Liver (tissue), 9 donors: ENCODE measurements around the gene WDR77. TPM values are rescaled to one million over a fixed set of nuclear protein-coding genes. Genes with fewer than 3 reads are reported as not detected.

ENCODE experiments used
- DNase-seq: peaks from one replicate; pipeline ENCODE4 v3.0.0-alpha.2; 2017; ENCODE audit warnings: low spot score
- H3K27ac ChIP-seq, 2 donors: one replicate each; pipeline ENCODE4 v1.7.0; 2013; ENCODE audit warnings: inconsistent platforms in 2 of 2, low read length in 2 of 2, control low read depth in 1 of 2, low read depth in 1 of 2, mild to moderate bottlenecking in 1 of 2
- H3K27me3 ChIP-seq, 4 donors: one replicate each; pipeline versions ENCODE4 v1.6.1 to v1.7.0; 2013; ENCODE audit warnings: low read length in 3 of 4, inconsistent platforms in 1 of 4, mild to moderate bottlenecking in 1 of 4, moderate library complexity in 1 of 4; ENCODE audit not compliant: control insufficient read depth in 4 of 4, insufficient read depth in 4 of 4
- H3K36me3 ChIP-seq, 4 donors: one replicate each; pipeline versions ENCODE4 v1.6.1 to v1.7.0; 2013; ENCODE audit warnings: low read length in 3 of 4, mild to moderate bottlenecking in 3 of 4, low read depth in 1 of 4, moderate library complexity in 1 of 4; ENCODE audit not compliant: control insufficient read depth in 4 of 4, insufficient read depth in 3 of 4
- H3K4me1 ChIP-seq, 4 donors: one replicate each; pipeline versions ENCODE4 v1.6.1 to v1.7.0; 2013; ENCODE audit warnings: low read length in 3 of 4, mild to moderate bottlenecking in 3 of 4, moderate library complexity in 1 of 4; ENCODE audit not compliant: control insufficient read depth in 4 of 4, insufficient read depth in 4 of 4
- H3K4me3 ChIP-seq, 3 donors: one replicate each; pipeline versions ENCODE4 v1.6.1 to v1.7.0; 2013; ENCODE audit warnings: low read length in 3 of 3, control low read depth in 1 of 3, low read depth in 1 of 3, mild to moderate bottlenecking in 1 of 3
- H3K9ac ChIP-seq, 2 donors: one replicate each; pipeline ENCODE4 v1.7.0; 2013; ENCODE audit warnings: low read length in 2 of 2, mild to moderate bottlenecking in 2 of 2, moderate library complexity in 2 of 2, control low read depth in 1 of 2, low read depth in 1 of 2
- H3K9me3 ChIP-seq, 4 donors: one replicate each; pipeline versions ENCODE4 v1.6.1 to v1.7.0; 2013; ENCODE audit warnings: low read length in 3 of 4; ENCODE audit not compliant: control insufficient read depth in 4 of 4
- EGR1 ChIP-seq, 2 donors: IDR thresholded peaks; 2 replicates each; pipeline ENCODE4 v1.6.1; 2016 to 2018; ENCODE audit warnings: antibody characterized with exemption in 2 of 2, low read depth in 2 of 2
- FOXA1 ChIP-seq: IDR thresholded peaks from 2 replicates; pipeline ENCODE4 v1.6.1; 2016; ENCODE audit warnings: antibody characterized with exemption
- FOXA2 ChIP-seq: IDR thresholded peaks from 2 replicates; pipeline ENCODE4 v1.6.1; 2016; ENCODE audit warnings: antibody characterized with exemption
- GABPA ChIP-seq, 2 donors: IDR thresholded peaks in 1 of 2; conservative IDR thresholded peaks in 1 of 2; 2 replicates each; pipeline ENCODE4 v1.6.1; 2016; ENCODE audit warnings: antibody characterized with exemption in 2 of 2, mild to moderate bottlenecking in 1 of 2, moderate library complexity in 1 of 2
- HNF4A ChIP-seq, 2 donors: conservative IDR thresholded peaks; 2 replicates each; pipeline ENCODE4 v1.6.1; 2016; ENCODE audit warnings: antibody characterized with exemption in 2 of 2, mild to moderate bottlenecking in 2 of 2
- HNF4G ChIP-seq: IDR thresholded peaks from 2 replicates; pipeline ENCODE4 v1.6.1; 2016; ENCODE audit warnings: antibody characterized with exemption
- JUND ChIP-seq, 2 donors: IDR thresholded peaks; 2 replicates each; pipeline ENCODE4 v1.6.1; 2016; ENCODE audit warnings: antibody characterized with exemption in 2 of 2
- NR2F2 ChIP-seq: IDR thresholded peaks from 2 replicates; pipeline ENCODE4 v1.6.1; 2016; ENCODE audit warnings: antibody characterized with exemption
- RAD21 ChIP-seq, 2 donors: IDR thresholded peaks; 2 replicates each; pipeline ENCODE4 v1.6.1; 2016; ENCODE audit warnings: antibody characterized with exemption in 2 of 2, mild to moderate bottlenecking in 2 of 2
- RXRA ChIP-seq, 2 donors: IDR thresholded peaks; 2 replicates each; pipeline ENCODE4 v1.6.1; 2017 to 2018; ENCODE audit warnings: antibody characterized with exemption in 2 of 2, mild to moderate bottlenecking in 1 of 2
- SP1 ChIP-seq: IDR thresholded peaks from 2 replicates; pipeline ENCODE4 v1.6.1; 2018; ENCODE audit warnings: antibody characterized with exemption, mild to moderate bottlenecking
- TAF1 ChIP-seq: conservative IDR thresholded peaks from 2 replicates; pipeline ENCODE4 v1.6.1; 2016; ENCODE audit warnings: antibody characterized with exemption, mild to moderate bottlenecking
- WGBS: extraction: QIAGEN DNeasy Blood & Tissue Kit; methylation state at CpG from one replicate; pipeline ENCODE4 v1.1.7; 2013; 5-methylcytosine and 5-hydroxymethylcytosine counted together
- polyA plus RNA-seq, 2 donors: library from polyadenylated mRNA; stranded (reverse) in 1 of 2; unstranded in 1 of 2; fragments of 200-250 nt in 1 of 2; fragments of >200 nt in 1 of 2; fragmentation: Nextera tagmentation in 1 of 2; extraction: Ambion mirVana in 1 of 2; gene quantifications; one replicate each; pipeline versions ENCODE4 v1.2.1 to v1.2.3, GENCODE V29; 2013 to 2015
- total RNA-seq, 2 donors: library from RNA; depleted of rRNA; stranded (reverse); fragments of >200 nt; gene quantifications; one replicate each; pipeline ENCODE4 v1.2.3, GENCODE V29; 2014
- TF ChIP-seq, protein P1 (sequence below): IDR thresholded peaks from 2 replicates; pipeline ENCODE4 v1.6.1; 2016; ENCODE audit warnings: antibody characterized with exemption
- TF ChIP-seq, protein P2 (sequence below): IDR thresholded peaks from 2 replicates; pipeline ENCODE4 v1.6.1; 2016; ENCODE audit warnings: antibody characterized with exemption
- TF ChIP-seq, protein P3 (sequence below): fragments of 150-350 bp; IDR thresholded peaks from 2 replicates; pipeline ENCODE4 v1.5.1; 2017; ENCODE audit warnings: improper control_type of control experiment, low read depth, low read length; ENCODE audit not compliant: missing input control
- TF ChIP-seq, protein P4 (sequence below): IDR thresholded peaks from 2 replicates; pipeline ENCODE4 v1.6.1; 2016; ENCODE audit warnings: antibody characterized with exemption
- TF ChIP-seq, protein P5 (sequence below): IDR thresholded peaks from 2 replicates; pipeline ENCODE4 v1.6.1; 2016; ENCODE audit warnings: antibody characterized with exemption, mild to moderate bottlenecking
- donor health status: healthy.
- donor health status: healthy.
- donor health status: healthy.
- donor health status: healthy.
- donor health status: healthy.

WDR77 gene
- total and polyA plus RNA-seq, 4 donors: 12.7 to 25.3 (median 19.9) TPM

DNA sequence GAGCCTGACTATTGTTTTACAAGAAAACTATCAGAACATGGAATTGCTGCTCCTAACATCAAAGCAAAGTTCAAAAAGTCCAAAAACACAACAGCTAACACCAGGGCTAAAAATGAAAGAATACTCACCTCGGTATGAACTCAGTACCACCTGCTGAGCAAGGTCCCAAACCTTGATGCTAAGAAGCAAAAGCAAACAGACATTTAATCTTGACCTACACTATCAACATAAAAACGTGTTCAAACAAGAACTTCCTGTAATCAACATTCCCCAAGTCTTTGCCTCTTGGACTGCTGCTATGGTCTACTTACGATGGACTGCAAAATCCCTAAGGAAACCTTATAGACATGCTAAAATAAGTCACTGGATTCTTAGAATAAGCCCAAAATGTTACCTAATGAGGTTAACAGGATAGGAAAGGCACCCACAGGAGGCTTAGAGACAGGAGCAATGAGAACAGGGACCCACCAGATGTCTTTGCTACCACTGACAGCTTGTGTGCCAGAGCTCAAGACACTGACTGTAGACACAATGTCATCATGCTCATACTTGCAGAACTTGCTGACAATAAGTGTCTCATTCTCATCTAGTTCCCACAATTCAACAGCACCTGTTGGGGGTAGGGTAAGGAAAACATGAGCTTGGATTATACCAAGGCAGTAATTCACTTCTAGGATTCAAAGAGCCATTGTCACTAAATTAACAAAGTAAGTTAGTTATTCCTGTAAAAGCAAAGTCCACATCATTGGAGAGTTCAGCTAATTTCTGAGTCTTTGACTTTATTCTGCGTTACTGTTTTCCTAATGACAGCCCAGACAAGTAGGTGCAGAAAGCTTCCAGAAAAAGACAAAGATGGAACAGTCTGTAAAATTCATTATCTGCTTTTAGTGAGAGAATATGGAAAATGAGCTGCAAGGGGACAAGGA, 1.8 kb downstream of the WDR77 start:
- H3K4me3 ChIP-seq: peak overlapping the region in 2 of 3 donors; percentile 58 to 78
- no peak for TF ChIP-seq HNF4A (conservative IDR thresholded peaks at IDR 0.05)
- no peak for TF ChIP-seq FOXA1
- no peak for TF ChIP-seq HNF4G
- TF ChIP-seq, protein P1, sequence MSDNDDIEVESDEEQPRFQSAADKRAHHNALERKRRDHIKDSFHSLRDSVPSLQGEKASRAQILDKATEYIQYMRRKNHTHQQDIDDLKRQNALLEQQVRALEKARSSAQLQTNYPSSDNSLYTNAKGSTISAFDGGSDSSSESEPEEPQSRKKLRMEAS: no peak
- TF ChIP-seq JUND (IDR thresholded peaks at IDR 0.05): no peak
- TF ChIP-seq EGR1 (IDR thresholded peaks at IDR 0.05; ENCODE audit: low read depth in 2 of 2): no peak
- TF ChIP-seq NR2F2: no peak
- no peak for TF ChIP-seq SP1
- no peak for TF ChIP-seq RXRA (IDR thresholded peaks at IDR 0.05)
- TF ChIP-seq, protein P2, sequence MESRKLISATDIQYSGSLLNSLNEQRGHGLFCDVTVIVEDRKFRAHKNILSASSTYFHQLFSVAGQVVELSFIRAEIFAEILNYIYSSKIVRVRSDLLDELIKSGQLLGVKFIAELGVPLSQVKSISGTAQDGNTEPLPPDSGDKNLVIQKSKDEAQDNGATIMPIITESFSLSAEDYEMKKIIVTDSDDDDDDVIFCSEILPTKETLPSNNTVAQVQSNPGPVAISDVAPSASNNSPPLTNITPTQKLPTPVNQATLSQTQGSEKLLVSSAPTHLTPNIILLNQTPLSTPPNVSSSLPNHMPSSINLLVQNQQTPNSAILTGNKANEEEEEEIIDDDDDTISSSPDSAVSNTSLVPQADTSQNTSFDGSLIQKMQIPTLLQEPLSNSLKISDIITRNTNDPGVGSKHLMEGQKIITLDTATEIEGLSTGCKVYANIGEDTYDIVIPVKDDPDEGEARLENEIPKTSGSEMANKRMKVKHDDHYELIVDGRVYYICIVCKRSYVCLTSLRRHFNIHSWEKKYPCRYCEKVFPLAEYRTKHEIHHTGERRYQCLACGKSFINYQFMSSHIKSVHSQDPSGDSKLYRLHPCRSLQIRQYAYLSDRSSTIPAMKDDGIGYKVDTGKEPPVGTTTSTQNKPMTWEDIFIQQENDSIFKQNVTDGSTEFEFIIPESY: no peak
- TF ChIP-seq, protein P3, sequence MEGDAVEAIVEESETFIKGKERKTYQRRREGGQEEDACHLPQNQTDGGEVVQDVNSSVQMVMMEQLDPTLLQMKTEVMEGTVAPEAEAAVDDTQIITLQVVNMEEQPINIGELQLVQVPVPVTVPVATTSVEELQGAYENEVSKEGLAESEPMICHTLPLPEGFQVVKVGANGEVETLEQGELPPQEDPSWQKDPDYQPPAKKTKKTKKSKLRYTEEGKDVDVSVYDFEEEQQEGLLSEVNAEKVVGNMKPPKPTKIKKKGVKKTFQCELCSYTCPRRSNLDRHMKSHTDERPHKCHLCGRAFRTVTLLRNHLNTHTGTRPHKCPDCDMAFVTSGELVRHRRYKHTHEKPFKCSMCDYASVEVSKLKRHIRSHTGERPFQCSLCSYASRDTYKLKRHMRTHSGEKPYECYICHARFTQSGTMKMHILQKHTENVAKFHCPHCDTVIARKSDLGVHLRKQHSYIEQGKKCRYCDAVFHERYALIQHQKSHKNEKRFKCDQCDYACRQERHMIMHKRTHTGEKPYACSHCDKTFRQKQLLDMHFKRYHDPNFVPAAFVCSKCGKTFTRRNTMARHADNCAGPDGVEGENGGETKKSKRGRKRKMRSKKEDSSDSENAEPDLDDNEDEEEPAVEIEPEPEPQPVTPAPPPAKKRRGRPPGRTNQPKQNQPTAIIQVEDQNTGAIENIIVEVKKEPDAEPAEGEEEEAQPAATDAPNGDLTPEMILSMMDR: no peak
- TF ChIP-seq, protein P4, sequence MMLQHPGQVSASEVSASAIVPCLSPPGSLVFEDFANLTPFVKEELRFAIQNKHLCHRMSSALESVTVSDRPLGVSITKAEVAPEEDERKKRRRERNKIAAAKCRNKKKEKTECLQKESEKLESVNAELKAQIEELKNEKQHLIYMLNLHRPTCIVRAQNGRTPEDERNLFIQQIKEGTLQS: no peak
- TF ChIP-seq, protein P5, sequence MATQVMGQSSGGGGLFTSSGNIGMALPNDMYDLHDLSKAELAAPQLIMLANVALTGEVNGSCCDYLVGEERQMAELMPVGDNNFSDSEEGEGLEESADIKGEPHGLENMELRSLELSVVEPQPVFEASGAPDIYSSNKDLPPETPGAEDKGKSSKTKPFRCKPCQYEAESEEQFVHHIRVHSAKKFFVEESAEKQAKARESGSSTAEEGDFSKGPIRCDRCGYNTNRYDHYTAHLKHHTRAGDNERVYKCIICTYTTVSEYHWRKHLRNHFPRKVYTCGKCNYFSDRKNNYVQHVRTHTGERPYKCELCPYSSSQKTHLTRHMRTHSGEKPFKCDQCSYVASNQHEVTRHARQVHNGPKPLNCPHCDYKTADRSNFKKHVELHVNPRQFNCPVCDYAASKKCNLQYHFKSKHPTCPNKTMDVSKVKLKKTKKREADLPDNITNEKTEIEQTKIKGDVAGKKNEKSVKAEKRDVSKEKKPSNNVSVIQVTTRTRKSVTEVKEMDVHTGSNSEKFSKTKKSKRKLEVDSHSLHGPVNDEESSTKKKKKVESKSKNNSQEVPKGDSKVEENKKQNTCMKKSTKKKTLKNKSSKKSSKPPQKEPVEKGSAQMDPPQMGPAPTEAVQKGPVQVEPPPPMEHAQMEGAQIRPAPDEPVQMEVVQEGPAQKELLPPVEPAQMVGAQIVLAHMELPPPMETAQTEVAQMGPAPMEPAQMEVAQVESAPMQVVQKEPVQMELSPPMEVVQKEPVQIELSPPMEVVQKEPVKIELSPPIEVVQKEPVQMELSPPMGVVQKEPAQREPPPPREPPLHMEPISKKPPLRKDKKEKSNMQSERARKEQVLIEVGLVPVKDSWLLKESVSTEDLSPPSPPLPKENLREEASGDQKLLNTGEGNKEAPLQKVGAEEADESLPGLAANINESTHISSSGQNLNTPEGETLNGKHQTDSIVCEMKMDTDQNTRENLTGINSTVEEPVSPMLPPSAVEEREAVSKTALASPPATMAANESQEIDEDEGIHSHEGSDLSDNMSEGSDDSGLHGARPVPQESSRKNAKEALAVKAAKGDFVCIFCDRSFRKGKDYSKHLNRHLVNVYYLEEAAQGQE: no peak
- peaks cover 2 to 31% (median 23%) of the 10 kb centered on the region in 4 donors for H3K4me1 ChIP-seq
- WGBS: 66% methylated on average over 4 of the region's 4 CpGs
- DNase-seq: no peak
- H3K27me3 ChIP-seq: no peaks in the 10 kb centered on the region
- H3K27ac ChIP-seq: no peak overlapping the region
- H3K36me3 ChIP-seq: peaks cover 7 to 29% (median 22%) of the 10 kb centered on the region in 4 donors
- no peaks in the 10 kb centered on the region for H3K9me3 ChIP-seq
- no peak overlapping the region for H3K9ac ChIP-seq

DNA sequence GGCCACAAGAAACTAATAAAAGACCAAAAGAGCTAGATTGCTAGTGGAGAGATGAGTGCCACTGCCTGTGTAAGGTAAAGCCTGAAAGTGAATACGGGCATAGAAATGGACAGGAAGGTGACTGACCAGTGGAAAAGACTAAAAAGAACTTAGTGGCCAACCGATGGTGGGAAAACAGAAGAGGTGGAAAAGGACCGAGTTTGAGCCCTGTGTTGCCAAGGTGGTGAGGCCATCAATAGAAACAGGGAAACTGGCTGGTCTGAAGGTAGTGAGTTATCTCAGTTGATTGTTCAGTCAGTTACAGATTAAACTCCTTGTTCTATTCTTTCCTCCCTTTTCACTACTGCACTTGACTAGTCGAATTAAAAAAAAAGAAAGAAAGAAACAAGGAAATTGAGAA, 2.5 kb downstream of the WDR77 start:
- H3K4me1 ChIP-seq: peaks cover 2 to 30% (median 23%) of the 10 kb centered on the region in 4 donors
- WGBS: 74% methylated on average over 4 of the region's 4 CpGs
- no peak overlapping the region for H3K4me3 ChIP-seq
- H3K9ac ChIP-seq: no peak overlapping the region
- H3K9me3 ChIP-seq: no peaks in the 10 kb centered on the region
- no peak overlapping the region for H3K27ac ChIP-seq
- DNase-seq: no peak
- H3K27me3 ChIP-seq: no peaks in the 10 kb centered on the region
- H3K36me3 ChIP-seq: peaks cover 7 to 32% (median 28%) of the 10 kb centered on the region in 4 donors
- no peak for TF ChIP-seq FOXA1
- TF ChIP-seq RXRA (IDR thresholded peaks at IDR 0.05): no peak
- TF ChIP-seq TAF1: no peak
- TF ChIP-seq RAD21 (IDR thresholded peaks at IDR 0.05): no peak
- TF ChIP-seq, protein P3: no peak
- TF ChIP-seq GABPA (IDR thresholded peaks at IDR 0.05 in 1 of 2, conservative IDR thresholded peaks at IDR 0.05 in 1 of 2): no peak
- TF ChIP-seq, protein P2: no peak
- no peak for TF ChIP-seq EGR1 (IDR thresholded peaks at IDR 0.05; ENCODE audit: low read depth in 2 of 2)
- TF ChIP-seq FOXA2: no peak
- TF ChIP-seq, protein P4: no peak
- no peak for TF ChIP-seq HNF4G
- TF ChIP-seq JUND (IDR thresholded peaks at IDR 0.05): no peak
